22Rv1 (cell line): ENCODE measurements around the gene SEMA4A.

Source experiments
- CTCF ChIP-seq: fragments of 450-650 bp; IDR thresholded peaks from 2 replicates; pipeline ENCODE4 v1.5.1; 2017; ENCODE audit warnings: mild to moderate bottlenecking
- ZFX ChIP-seq: fragments of 450-650 bp; IDR thresholded peaks from 2 replicates; pipeline ENCODE4 v1.6.1; 2017; ENCODE audit warnings: antibody characterized with exemption, borderline replicate concordance

- TF ChIP-seq CTCF, result no peak
- no peak for TF ChIP-seq ZFX
Measured at GRCh38 chr1:156151093-156151688, 2.2 kb upstream of the SEMA4A start.
